GM18511 (cell line): ENCODE measurements around the gene TMEM185A.
A peak's percentile ranks its signal among the peaks of the same experiment; 100 is the strongest.
"Not testable (repeated sequence)": the region's sequence is repeated elsewhere in the genome, so short reads cannot be mapped to it uniquely, and the experiment has no call there.

ENCODE experiments used
- ATAC-seq: cut with Tn5 transposase; IDR thresholded peaks from one replicate; pipeline ENCODE4 v1.9.1; 2021; ENCODE audit warnings: mild to moderate bottlenecking, moderate library complexity; ENCODE audit not compliant: unreplicated experiment

The TMEM185A gene

GRCh38 chrX:149563359-149563758, 68.2 kb downstream of the TMEM185A start:
- no peak for ATAC-seq

- ATAC-seq = not testable (repeated sequence)
These were observed 76.3 kb downstream of the TMEM185A start for GRCh38 chrX:149555251-149555650.

GRCh38 chrX:149551939-149552248, 79.7 kb downstream of the TMEM185A start:
- ATAC-seq = not testable (repeated sequence)

- ATAC-seq = peak; percentile 46
These were observed 80.2 kb downstream of the TMEM185A start for GRCh38 chrX:149551245-149551938.

GRCh38 chrX:149550454-149550853, 81.1 kb downstream of the TMEM185A start:
- ATAC-seq = not testable (repeated sequence)

- not testable (repeated sequence) for ATAC-seq
These were observed 81.9 kb downstream of the TMEM185A start, which contains the start of gene HSFX3 for GRCh38 chrX:149549701-149550100. HSFX3 (minus strand) TSS chrX:149549924; CDS start chrX:149549852, 72 bp downstream.

GRCh38 chrX:149547782-149548181, 83.8 kb downstream of the TMEM185A start:
- not testable (repeated sequence) for ATAC-seq

GRCh38 chrX:149546962-149547361, 84.6 kb downstream of the TMEM185A start:
- ATAC-seq = not testable (repeated sequence)
